ENCODE results near the gene PFKP. TPM values are rescaled to one million over a fixed set of nuclear protein-coding genes. Genes with fewer than 3 reads are reported as not detected.
"Not testable (repeated sequence)": the region's sequence is repeated elsewhere in the genome, so short reads cannot be mapped to it uniquely, and the experiment has no call there.

Gene PFKP
- total RNA-seq, 8 experiments from 2014 or later, result 50.3 to 277 (median 142) TPM

- 66 to 93% (median 76%) methylated on average over 1 to 9 of the region's 9 CpGs; no CpG with 5 or more reads in 4 of the 10 experiments for WGBS, 10 experiments
- H3K4me3 ChIP-seq, result no peak overlapping the region
- in situ Hi-C loops (cut with MboI; ENCODE audit: low pct_unique_long_range_greater_than_20kb in 2 of 9, low sequenced_read_pairs in 9 of 9, unreplicated experiment in 9 of 9), result no loop called here
- ATAC-seq (replicated peaks in 6 of 8), result no peak
- peaks cover 10% of the 10 kb centered on the region in 2 donors for H3K4me1 ChIP-seq (replicated peaks in 1 of 2)
- no peak overlapping the region for H3K27ac ChIP-seq
Measured at GRCh38 chr10:3097160-3097559, 29.8 kb downstream of the PFKP start.

DNA sequence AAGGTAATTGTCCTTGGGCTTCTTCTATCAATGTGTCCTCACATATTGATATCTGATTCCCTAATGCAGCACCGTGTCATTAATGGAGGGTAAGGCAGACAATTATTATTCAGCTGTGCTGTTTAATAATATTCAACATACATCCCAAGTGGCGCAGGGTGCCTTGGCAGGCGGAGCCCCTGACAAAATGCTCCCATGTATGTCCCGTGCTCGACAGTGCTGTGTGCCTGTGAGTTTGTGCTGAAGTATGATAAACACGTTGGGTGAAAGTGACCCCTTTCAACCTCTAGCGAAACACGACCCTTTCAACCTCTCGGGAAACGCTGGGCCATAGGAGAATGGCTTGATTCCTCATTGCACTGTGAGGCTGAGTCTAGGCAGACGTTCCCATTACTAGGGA is 31.3 kb downstream of the PFKP start:
- in situ Hi-C loops (cut with MboI; ENCODE audit: low pct_unique_long_range_greater_than_20kb in 2 of 9, low sequenced_read_pairs in 9 of 9, unreplicated experiment in 9 of 9), result no loop called here
- Histone ChIP-seq H3K4me1 (replicated peaks in 1 of 2) (peaks cover 10% of the 10 kb centered on the region in 2 donors), H3K4me3 (no peak overlapping the region), H3K27ac (no peak overlapping the region)
- 20 to 93% (median 81%) methylated on average over 1 to 9 of the region's 11 CpGs; no CpG with 5 or more reads in 1 of the 10 experiments for WGBS, 10 experiments
- no peak for ATAC-seq (replicated peaks in 6 of 8)

DNA sequence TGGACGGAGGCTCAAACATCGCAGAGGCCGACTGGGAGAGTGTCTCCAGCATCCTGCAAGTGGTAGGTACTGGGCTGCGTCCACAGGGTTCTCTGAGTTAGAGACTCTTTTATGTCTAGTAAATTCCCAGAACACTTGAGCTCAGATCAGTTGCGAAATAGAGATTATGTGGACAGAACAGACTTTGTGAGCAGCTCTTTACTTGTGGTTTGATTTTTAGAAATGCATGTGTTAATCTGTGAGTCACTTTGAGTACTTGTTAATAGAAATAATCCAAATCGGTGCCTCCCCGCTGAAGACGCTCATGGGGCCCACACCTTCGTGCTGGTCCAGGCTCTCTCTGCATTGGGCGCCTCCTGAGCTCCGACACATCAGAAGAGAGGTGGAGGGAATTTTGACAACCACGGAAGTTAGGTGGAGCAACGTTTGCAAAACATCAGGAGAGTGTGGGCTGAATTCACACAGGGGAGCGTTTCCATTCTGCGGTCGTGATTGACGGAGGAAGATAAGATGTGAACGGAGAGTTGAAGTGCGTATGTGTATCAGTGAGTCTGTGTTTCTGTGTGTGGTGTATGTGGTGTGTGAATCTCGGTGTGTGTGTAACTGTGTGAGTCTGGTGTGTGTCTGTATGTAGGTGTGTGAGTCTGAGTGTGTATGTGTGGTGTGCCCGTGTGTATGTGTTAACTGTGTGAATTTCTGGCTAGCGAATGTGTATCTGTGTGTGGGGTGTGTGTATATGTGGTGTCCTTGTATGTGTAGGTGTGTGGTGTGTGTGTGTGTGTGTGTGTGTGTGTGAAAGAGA is 32.1 kb downstream of the PFKP start:
- 10 to 96% (median 75%) methylated on average over 1 to 16 of the region's 22 CpGs for WGBS, 10 experiments
- Histone ChIP-seq H3K4me3 (no peak overlapping the region), H3K27ac (no peak overlapping the region), H3K4me1 (replicated peaks in 1 of 2) (peaks cover 10% of the 10 kb centered on the region in 2 donors)
- in situ Hi-C loops (cut with MboI; ENCODE audit: low pct_unique_long_range_greater_than_20kb in 2 of 9, low sequenced_read_pairs in 9 of 9, unreplicated experiment in 9 of 9), result no loop called here
- ATAC-seq (replicated peaks in 6 of 8), result peak in 3 of 8 experiments; percentile 15 to 62 (median 56)

DNA sequence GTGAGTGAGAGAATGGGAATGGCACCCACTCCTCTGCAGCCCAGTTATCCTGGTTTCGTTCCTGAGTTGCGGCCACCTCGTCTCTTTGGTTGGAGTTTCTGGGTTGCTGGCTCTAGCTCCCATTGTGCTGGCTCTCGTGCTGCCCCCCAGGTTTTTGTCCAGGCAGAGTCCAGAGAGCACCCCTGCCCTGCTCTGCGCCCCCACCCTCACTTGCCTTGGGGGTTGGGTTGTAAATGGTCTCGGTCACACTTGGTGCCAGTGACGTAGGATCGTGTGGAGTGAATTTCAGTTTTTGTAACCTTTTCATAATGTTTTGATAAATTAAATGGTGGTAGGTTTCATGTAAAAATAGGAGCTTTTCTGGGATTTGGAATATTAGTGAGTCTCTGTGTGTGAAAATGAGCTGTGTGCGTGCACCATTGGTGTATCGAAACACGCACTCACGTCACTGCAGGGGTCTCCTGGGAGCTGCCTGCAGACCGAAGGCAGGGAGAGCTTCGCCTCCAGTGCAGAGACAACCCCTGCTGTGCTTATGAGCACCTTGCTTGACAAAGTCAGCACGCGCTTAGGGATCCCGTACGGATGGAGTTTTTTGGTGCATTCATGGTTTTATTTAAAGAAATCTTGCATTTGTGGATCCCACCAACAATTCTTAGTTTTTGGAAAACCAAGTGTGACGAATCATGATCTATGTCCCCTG is 32.9 kb downstream of the PFKP start:
- ATAC-seq (replicated peaks in 6 of 8), result no peak
- WGBS, 10 experiments, result 88 to 100% (median 96%) methylated on average over 1 to 7 of the region's 19 CpGs; no CpG with 5 or more reads in 3 of the 10 experiments
- Histone ChIP-seq H3K4me1 (replicated peaks in 1 of 2) (peaks cover 4 to 6% of the 10 kb centered on the region in 2 donors), H3K27ac (no peak overlapping the region), H3K4me3 (no peak overlapping the region)
- in situ Hi-C loops (cut with MboI; ENCODE audit: low pct_unique_long_range_greater_than_20kb in 2 of 9, low sequenced_read_pairs in 9 of 9, unreplicated experiment in 9 of 9), result no loop called here

DNA sequence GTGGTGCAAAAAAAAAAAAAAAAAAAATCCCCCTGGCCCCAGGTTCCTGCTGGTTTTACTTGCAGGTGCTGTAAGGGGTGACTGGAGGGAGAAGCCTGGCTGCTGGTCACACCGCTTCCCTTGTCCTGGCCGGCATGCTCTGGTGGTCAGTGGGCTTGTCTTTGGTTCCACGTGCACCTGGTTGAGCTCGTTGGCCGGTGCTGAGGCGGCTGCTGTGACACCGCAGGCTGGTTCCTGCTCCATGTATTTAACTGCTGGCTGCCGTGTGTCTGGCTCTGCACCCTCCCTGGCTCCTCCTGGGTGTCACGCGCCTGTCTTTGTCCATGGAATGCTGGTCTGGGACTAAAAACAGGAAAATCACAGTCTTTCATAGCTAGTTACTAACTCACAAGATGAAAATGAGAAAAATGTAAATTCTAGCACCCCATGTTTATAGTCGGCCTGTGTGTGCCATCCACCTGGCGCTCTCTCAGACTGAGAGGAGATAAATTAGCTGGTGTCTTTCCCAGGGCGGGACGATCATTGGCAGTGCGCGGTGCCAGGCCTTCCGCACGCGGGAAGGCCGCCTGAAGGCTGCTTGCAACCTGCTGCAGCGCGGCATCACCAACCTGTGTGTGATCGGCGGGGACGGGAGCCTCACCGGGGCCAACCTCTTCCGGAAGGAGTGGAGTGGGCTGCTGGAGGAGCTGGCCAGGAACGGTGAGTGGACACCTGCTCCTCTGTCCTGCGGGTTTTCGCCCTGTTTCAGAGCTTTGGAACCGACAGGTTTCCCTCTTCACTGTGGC is 33.7 kb downstream of the PFKP start:
- 83 to 98% (median 92%) methylated on average over 1 to 17 of the region's 31 CpGs; no CpG with 5 or more reads in 2 of the 10 experiments for WGBS, 10 experiments
- in situ Hi-C loops (cut with MboI; ENCODE audit: low pct_unique_long_range_greater_than_20kb in 2 of 9, low sequenced_read_pairs in 9 of 9, unreplicated experiment in 9 of 9), result no loop called here
- Histone ChIP-seq H3K4me3 (no peak overlapping the region), H3K4me1 (replicated peaks in 1 of 2) (no peaks in the 10 kb centered on the region), H3K27ac (no peak overlapping the region)
- ATAC-seq (replicated peaks in 6 of 8), result no peak

GRCh38 chr10:3102720-3103427 is 35.5 kb downstream of the PFKP start:
- peak in 5 of 8 experiments; percentile 27 to 63 (median 36) for ATAC-seq (replicated peaks in 6 of 8)
- Histone ChIP-seq H3K4me1 (replicated peaks in 1 of 2) (no peaks in the 10 kb centered on the region), H3K27ac (no peak overlapping the region), H3K4me3 (no peak overlapping the region)
- in situ Hi-C loops (cut with MboI; ENCODE audit: low pct_unique_long_range_greater_than_20kb in 2 of 9, low sequenced_read_pairs in 9 of 9, unreplicated experiment in 9 of 9), result no loop called here
- WGBS, 10 experiments, result 0 to 100% (median 78%) methylated on average over 1 to 11 of the region's 19 CpGs; no CpG with 5 or more reads in 2 of the 10 experiments

DNA sequence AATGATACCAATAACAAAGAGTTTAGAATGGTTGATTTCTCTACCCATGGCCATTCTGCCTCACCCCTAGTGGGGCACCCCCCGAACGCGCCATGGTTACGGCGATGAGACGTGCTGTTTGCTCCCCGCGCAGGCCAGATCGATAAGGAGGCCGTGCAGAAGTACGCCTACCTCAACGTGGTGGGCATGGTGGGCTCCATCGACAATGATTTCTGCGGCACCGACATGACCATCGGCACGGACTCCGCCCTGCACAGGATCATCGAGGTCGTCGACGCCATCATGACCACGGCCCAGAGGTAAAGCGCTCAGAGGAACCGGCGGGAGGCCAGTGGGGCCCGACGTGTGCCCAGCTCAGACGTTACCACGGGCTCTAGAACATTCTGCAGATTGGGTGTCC is 36.3 kb downstream of the PFKP start:
- no peak for ATAC-seq (replicated peaks in 6 of 8)
- Histone ChIP-seq H3K27ac (no peak overlapping the region), H3K4me3 (no peak overlapping the region), H3K4me1 (replicated peaks in 1 of 2) (no peaks in the 10 kb centered on the region)
- in situ Hi-C loops (cut with MboI; ENCODE audit: low pct_unique_long_range_greater_than_20kb in 2 of 9, low sequenced_read_pairs in 9 of 9, unreplicated experiment in 9 of 9), result no loop called here
- 80 to 100% (median 95%) methylated on average over 1 to 18 of the region's 30 CpGs; no CpG with 5 or more reads in 5 of the 10 experiments for WGBS, 10 experiments

DNA sequence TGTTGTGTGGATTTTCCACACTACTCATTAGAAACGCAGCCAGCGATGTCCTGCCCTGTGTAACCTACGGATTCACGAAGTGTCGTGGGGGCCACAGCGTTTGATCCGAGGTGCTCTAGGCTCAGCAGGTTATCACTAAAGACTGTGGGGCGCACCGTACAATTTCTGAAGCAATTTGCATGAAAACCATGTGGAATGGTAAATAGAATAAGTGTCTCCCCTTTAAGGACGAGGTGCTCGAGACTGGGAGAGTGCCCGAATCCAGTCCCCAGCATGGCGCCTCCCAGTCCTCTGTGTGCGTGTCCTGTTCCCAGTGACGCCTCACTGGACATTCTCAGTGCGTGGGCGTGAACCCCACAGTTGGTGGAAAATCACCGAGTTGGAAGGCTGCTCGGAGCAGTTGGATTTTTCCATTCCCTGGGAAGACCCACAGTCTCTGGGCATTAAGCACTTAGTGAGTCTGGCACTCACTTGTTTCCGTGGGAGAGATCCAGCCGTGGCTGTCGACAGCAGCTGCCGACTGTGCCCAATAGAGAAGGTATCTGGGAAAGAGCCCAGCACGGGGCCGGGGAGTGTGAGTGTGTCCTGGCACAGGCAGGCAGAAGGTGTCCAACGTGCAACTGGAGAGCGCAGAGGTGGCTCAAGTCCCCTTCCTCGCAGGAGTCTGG is 37.0 kb downstream of the PFKP start:
- H3K4me3 ChIP-seq, result no peak overlapping the region
- no peak overlapping the region for H3K27ac ChIP-seq
- H3K4me1 ChIP-seq (replicated peaks in 1 of 2), result no peaks in the 10 kb centered on the region
- in situ Hi-C loops (cut with MboI; ENCODE audit: low pct_unique_long_range_greater_than_20kb in 2 of 9, low sequenced_read_pairs in 9 of 9, unreplicated experiment in 9 of 9), result no loop called here
- WGBS, 10 experiments, result 84 to 100% (median 92%) methylated on average over 2 to 19 of the region's 28 CpGs; no CpG with 5 or more reads in 1 of the 10 experiments
- no peak for ATAC-seq (replicated peaks in 6 of 8)

- no peak for ATAC-seq (replicated peaks in 6 of 8)
- H3K4me3 ChIP-seq, result no peak overlapping the region
- H3K27ac ChIP-seq, result no peak overlapping the region
- H3K4me1 ChIP-seq (replicated peaks in 1 of 2), result no peaks in the 10 kb centered on the region
- WGBS, 10 experiments, result 76 to 100% (median 96%) methylated on average over 2 to 12 of the region's 20 CpGs; no CpG with 5 or more reads in 2 of the 10 experiments
- in situ Hi-C loops (cut with MboI; ENCODE audit: low pct_unique_long_range_greater_than_20kb in 2 of 9, low sequenced_read_pairs in 9 of 9, unreplicated experiment in 9 of 9), result no loop called here
Measured at GRCh38 chr10:3105166-3105565, 37.8 kb downstream of the PFKP start.

DNA sequence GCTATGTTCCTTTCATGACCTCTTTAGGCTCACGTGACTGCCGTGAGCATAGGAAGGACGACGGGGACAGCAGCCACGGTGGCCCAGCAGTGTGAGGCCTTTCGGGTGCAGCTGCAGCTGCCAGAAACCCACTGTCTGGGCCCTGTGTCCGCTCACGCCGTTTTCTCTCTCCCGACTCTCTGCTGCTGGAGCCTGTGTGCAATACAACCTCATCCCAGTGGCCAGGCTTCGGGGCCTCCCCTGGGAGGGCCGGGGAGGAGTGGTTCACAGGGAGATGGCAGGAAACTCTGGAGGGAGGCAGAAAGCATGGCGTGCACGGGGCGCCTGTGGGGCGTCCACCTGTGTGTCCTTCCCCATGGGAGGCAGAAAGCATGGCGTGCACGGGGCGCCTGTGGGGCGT is 38.6 kb downstream of the PFKP start:
- Histone ChIP-seq H3K27ac (no peak overlapping the region), H3K4me3 (no peak overlapping the region), H3K4me1 (replicated peaks in 1 of 2) (no peaks in the 10 kb centered on the region)
- in situ Hi-C loops (cut with MboI; ENCODE audit: low pct_unique_long_range_greater_than_20kb in 2 of 9, low sequenced_read_pairs in 9 of 9, unreplicated experiment in 9 of 9), result no loop called here
- WGBS, 10 experiments, result 90% methylated on average over 2 of the region's 20 CpGs; no CpG with 5 or more reads in 9 of the 10 experiments
- peak in 1 of 8 experiments; percentile 19 for ATAC-seq (replicated peaks in 6 of 8)

DNA sequence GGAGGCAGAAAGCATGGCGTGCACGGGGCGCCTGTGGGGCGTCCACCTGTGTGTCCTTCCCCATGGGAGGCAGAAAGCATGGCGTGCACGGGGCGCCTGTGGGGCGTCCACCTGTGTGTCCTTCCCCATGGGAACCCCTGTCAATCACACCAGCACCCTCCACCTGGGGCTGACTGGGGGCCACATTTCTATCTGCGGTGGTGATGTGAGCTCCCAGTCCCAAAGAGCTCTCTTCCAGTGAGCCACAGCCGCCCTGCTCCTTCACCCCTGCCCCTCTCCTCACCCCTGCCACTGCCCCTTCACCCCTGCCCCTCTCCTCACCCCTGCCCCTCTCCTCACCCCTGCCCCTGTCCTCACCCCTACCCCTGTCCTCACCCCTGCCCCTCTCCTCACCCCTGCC is 39.0 kb downstream of the PFKP start:
- in situ Hi-C loops (cut with MboI; ENCODE audit: low pct_unique_long_range_greater_than_20kb in 2 of 9, low sequenced_read_pairs in 9 of 9, unreplicated experiment in 9 of 9); H3K4me1 ChIP-seq (replicated peaks in 1 of 2); H3K27ac ChIP-seq; H3K4me3 ChIP-seq: not testable (repeated sequence)
- peak in 1 of 8 experiments; percentile 6 for ATAC-seq (replicated peaks in 6 of 8)
- WGBS, 10 experiments, result no CpG with 5 or more reads among the region's 10 CpGs

DNA sequence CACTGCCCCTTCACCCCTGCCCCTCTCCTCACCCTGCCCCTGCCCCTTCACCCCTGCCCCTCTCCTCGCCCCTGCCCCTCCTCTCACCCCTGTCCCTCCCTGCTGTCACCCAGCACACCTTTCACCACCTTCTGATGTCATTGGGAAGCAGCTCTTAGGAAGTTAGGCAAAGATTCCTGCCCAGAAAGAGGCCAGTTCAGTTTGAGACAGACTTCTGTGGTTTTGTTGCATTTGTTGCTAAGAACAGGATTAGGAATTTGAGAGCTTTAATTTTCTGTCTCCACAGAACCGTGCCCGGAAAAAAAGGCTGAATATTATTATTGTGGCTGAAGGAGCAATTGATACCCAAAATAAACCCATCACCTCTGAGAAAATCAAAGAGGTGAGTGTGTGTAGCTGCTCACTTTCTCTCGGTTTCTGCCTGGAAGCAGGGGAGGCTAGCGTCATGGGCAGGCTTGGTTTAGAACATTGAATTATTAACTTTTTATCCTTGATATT is 39.6 kb downstream of the PFKP start:
- peak in 1 of 8 experiments; percentile 13 for ATAC-seq (replicated peaks in 6 of 8)
- in situ Hi-C loops (cut with MboI; ENCODE audit: low pct_unique_long_range_greater_than_20kb in 2 of 9, low sequenced_read_pairs in 9 of 9, unreplicated experiment in 9 of 9), result no loop called here
- no peak overlapping the region for H3K27ac ChIP-seq
- H3K4me3 ChIP-seq, result no peak overlapping the region
- 31 to 100% (median 92%) methylated on average over 2 to 4 of the region's 5 CpGs; no CpG with 5 or more reads in 5 of the 10 experiments for WGBS, 10 experiments
- no peaks in the 10 kb centered on the region for H3K4me1 ChIP-seq (replicated peaks in 1 of 2)
